SK-N-MC (cell line): Measurements from ENCODE around the gene CDH19.

ENCODE experiments used
- EZH2 ChIP-seq: fragments of 200-600 bp; sonication (generic); IDR thresholded peaks from one replicate; pipeline ENCODE4 v1.6.1; 2017; ENCODE audit warnings: antibody characterized with exemption
- FOXP2 ChIP-seq: optimal IDR thresholded peaks from 2 replicates; pipeline ENCODE3; 2011; ENCODE audit warnings: mild to moderate bottlenecking, moderate library complexity; ENCODE audit not compliant: insufficient read depth; ENCODE audit errors: extremely low read length, control extremely low read depth
- POLR2AphosphoS5 ChIP-seq: IDR thresholded peaks from 2 replicates; pipeline ENCODE4 v1.6.1; 2012; ENCODE audit warnings: mild to moderate bottlenecking, low read depth, low read length, borderline replicate concordance

DNA sequence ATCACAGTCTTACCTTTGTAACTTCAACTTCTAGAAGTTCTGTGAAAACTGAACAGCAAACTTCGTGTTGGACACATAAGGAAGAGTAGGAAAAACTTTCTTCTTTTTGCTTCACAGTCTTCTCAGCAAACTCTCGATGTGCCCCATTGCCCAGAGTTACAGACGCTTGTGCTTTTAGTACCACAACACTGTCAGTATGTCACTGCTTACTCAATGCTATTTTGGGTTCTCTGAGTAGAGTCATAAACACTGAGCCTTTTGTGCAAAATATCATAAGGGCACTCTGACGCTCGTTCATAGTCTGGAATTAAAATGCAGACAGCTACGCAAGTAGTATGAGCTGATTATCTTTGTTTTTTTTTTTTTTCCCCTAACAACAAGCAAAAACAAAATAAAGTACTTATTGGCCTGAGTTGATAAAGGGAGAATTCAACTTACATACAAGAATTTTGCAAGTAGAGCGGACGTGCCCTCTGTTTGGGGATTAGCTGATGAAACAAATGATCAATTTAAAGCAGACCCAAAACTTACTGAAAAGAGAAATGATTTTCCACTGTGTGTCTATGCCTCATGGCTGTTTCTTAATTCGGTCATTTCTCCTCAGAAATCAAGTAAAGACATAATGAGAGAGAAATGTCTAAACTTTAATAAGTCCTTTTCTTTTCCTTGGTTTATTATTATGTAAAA is at the start of gene CDH19:
- TF ChIP-seq POLR2AphosphoS5 (no peak), EZH2 (no peak), FOXP2 (no peak)
